ENCODE results near the gene PDE3B.

- no peak for TF ChIP-seq POLR2A (IDR thresholded peaks at IDR 0.05)
- no peak for TF ChIP-seq CTCF (IDR thresholded peaks at IDR 0.05)
Measured at GRCh38 chr11:14855890-14856289, 212.3 kb downstream of the PDE3B start.
